Keratinocyte (primary cell): Measurements from ENCODE around the gene RBFOX2.

Experiments used
- EZH2 ChIP-seq: IDR thresholded peaks from one replicate; pipeline ENCODE4 v1.6.1; 2012; ENCODE audit warnings: inconsistent platforms, mild to moderate bottlenecking, low read length, moderate library complexity
- TF ChIP-seq, protein P1 (sequence below), 3 experiments: IDR thresholded peaks in 1 of 3; conservative IDR thresholded peaks in 1 of 3; optimal IDR thresholded peaks in 1 of 3; 2 replicates in 2 of 3; 3 replicates in 1 of 3; pipeline versions ENCODE3 to v1.5.1; 2011; ENCODE audit warnings: low read length in 3 of 3, mild to moderate bottlenecking in 3 of 3, moderate library complexity in 2 of 3, control low read depth in 1 of 3, inconsistent platforms in 1 of 3; ENCODE audit not compliant: insufficient read depth in 2 of 3; ENCODE audit errors: extremely low read depth in 1 of 3

DNA sequence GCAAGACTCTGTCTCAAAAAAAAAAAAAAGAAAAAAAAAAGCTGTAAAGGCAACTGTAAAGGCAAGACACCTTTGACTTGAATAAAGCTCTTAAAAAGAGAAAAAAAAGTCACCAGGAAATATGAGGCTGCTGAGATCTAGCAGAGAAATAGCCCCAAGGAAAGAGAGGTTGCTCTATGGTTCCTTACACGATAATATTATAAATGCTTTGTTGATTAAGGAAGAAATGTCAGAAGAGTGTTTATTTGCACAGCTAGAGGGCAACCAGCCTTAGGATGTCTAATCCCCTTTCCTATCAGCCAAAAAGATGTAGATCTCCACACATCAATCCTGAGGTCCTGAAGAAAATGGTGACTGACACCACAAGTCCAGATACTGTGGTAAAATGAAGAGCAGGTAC is 32.0 kb downstream of the RBFOX2 start:
- TF ChIP-seq, protein P1, sequence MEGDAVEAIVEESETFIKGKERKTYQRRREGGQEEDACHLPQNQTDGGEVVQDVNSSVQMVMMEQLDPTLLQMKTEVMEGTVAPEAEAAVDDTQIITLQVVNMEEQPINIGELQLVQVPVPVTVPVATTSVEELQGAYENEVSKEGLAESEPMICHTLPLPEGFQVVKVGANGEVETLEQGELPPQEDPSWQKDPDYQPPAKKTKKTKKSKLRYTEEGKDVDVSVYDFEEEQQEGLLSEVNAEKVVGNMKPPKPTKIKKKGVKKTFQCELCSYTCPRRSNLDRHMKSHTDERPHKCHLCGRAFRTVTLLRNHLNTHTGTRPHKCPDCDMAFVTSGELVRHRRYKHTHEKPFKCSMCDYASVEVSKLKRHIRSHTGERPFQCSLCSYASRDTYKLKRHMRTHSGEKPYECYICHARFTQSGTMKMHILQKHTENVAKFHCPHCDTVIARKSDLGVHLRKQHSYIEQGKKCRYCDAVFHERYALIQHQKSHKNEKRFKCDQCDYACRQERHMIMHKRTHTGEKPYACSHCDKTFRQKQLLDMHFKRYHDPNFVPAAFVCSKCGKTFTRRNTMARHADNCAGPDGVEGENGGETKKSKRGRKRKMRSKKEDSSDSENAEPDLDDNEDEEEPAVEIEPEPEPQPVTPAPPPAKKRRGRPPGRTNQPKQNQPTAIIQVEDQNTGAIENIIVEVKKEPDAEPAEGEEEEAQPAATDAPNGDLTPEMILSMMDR (optimal IDR thresholded peaks at IDR 0.05 in 1 of 3, IDR thresholded peaks at IDR 0.05 in 1 of 3, conservative IDR thresholded peaks at IDR 0.05 in 1 of 3; ENCODE audit: extremely low read depth in 1 of 3, insufficient read depth in 2 of 3, low read length in 3 of 3): no peak
- TF ChIP-seq EZH2: no peak
